ENCODE measurements around the gene RASD1. TPM values are rescaled to one million over a fixed set of nuclear protein-coding genes. Genes with fewer than 3 reads are reported as not detected.

Gene RASD1
- 0.26 and 0.38 TPM in 2 replicates for total RNA-seq

- peak within 1 kb of the TSS; percentile 52 for H3K4me3 ChIP-seq (ENCODE audit: low read depth, low read length)
- DNase-seq (ENCODE audit: low read depth) (peak; percentile 56), FAIRE-seq (no peak)
Observed at GRCh38 chr17:17496189-17497064, at the start of gene RASD1. Gene RASD1, minus strand, starts transcription at chr17:17496395. Its CDS starts 214 bp downstream, at chr17:17496181.

GRCh38 chr17:17545984-17546383 is 49.8 kb upstream of the RASD1 start:
- Histone ChIP-seq H3K27me3 (ENCODE audit: control insufficient read depth, insufficient read depth, low read length) (no peaks in the 10 kb centered on the region), H3K36me3 (ENCODE audit: control insufficient read depth, insufficient read depth, low read length) (no peaks in the 10 kb centered on the region), H3K4me3 (ENCODE audit: low read depth, low read length) (no peak overlapping the region)
- TF ChIP-seq CTCF (IDR thresholded peaks at IDR 0.05; ENCODE audit: insufficient read depth, low read length, severe bottlenecking), result no peak
- no peak for DNase-seq (ENCODE audit: low read depth)
- FAIRE-seq, result no peak

More at GRCh38 chr17:17496189-17497064, at the start of gene RASD1:
- TF ChIP-seq CTCF (IDR thresholded peaks at IDR 0.05; ENCODE audit: insufficient read depth, low read length, severe bottlenecking), result peak; percentile 77
- H3K27me3 ChIP-seq (ENCODE audit: control insufficient read depth, insufficient read depth, low read length), result peaks cover 3% of the 10 kb centered on the region
- peaks cover 3% of the 10 kb centered on the region for H3K36me3 ChIP-seq (ENCODE audit: control insufficient read depth, insufficient read depth, low read length)

GRCh38 chr17:17545031-17545820 is 49.0 kb upstream of the RASD1 start:
- no peak for TF ChIP-seq CTCF (IDR thresholded peaks at IDR 0.05; ENCODE audit: insufficient read depth, low read length, severe bottlenecking)
- no peaks in the 10 kb centered on the region for H3K36me3 ChIP-seq (ENCODE audit: control insufficient read depth, insufficient read depth, low read length)
- no peak overlapping the region for H3K4me3 ChIP-seq (ENCODE audit: low read depth, low read length)
- H3K27me3 ChIP-seq (ENCODE audit: control insufficient read depth, insufficient read depth, low read length), result no peaks in the 10 kb centered on the region
- DNase-seq (ENCODE audit: low read depth) (no peak), FAIRE-seq (no peak)

GRCh38 chr17:17542906-17543635 is 46.9 kb upstream of the RASD1 start:
- Histone ChIP-seq H3K36me3 (ENCODE audit: control insufficient read depth, insufficient read depth, low read length) (no peaks in the 10 kb centered on the region), H3K4me3 (ENCODE audit: low read depth, low read length) (no peak overlapping the region), H3K27me3 (ENCODE audit: control insufficient read depth, insufficient read depth, low read length) (no peaks in the 10 kb centered on the region)
- FAIRE-seq, result no peak
- no peak for DNase-seq (ENCODE audit: low read depth)
- no peak for TF ChIP-seq CTCF (IDR thresholded peaks at IDR 0.05; ENCODE audit: insufficient read depth, low read length, severe bottlenecking)

- FAIRE-seq (no peak), DNase-seq (ENCODE audit: low read depth) (no peak)
- TF ChIP-seq CTCF (IDR thresholded peaks at IDR 0.05; ENCODE audit: insufficient read depth, low read length, severe bottlenecking), result no peak
- Histone ChIP-seq H3K4me3 (ENCODE audit: low read depth, low read length) (no peak overlapping the region), H3K36me3 (ENCODE audit: control insufficient read depth, insufficient read depth, low read length) (no peaks in the 10 kb centered on the region), H3K27me3 (ENCODE audit: control insufficient read depth, insufficient read depth, low read length) (no peaks in the 10 kb centered on the region)
Observed at GRCh38 chr17:17541640-17542001, 45.4 kb upstream of the RASD1 start.
